ENCODE data around the gene WDR86. TPM values are rescaled to one million over a fixed set of nuclear protein-coding genes. Genes with fewer than 3 reads are reported as not detected.

The WDR86 gene
- total RNA-seq, 4 donors from 2014 or later, result 82.9 to 142 (median 115) TPM

DNA sequence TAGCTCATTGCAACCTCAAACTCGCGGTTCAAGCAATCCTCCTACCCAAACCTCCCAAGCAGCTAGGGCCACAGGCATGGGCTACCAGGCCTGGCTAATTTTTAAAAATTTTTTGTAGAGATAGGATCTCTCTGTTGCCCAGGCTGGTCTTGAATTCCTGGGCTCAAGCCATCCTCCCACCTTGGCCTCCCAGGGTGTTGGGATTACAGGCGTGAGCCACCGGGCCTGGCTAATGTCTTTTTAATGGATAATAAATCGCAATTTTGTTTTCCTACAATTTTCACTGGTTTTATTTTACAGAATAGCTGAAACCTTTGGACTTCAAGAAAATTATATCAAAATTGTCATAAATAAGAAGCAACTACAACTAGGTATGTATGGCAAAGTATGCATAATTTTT, 57.3 kb downstream of the WDR86 start:
- 70 to 80% methylated on average over 5 of the region's 5 CpGs for WGBS, 2 donors
- Histone ChIP-seq H3K4me1 (peaks cover 0 to 22% (median 5%) of the 10 kb centered on the region in 4 donors), H3K36me3 (peaks cover 0 to 95% (median 0%) of the 10 kb centered on the region in 3 donors), H3K27me3 (no peaks in the 10 kb centered on the region), H3K27ac (peak overlapping the region in 1 of 4 donors; percentile 52), H3K4me3 (no peak overlapping the region), H3K9me3 (no peaks in the 10 kb centered on the region)
- DNase-seq (ENCODE audit: low spot score in 2 of 2), result no peak
- TF ChIP-seq, protein P1, sequence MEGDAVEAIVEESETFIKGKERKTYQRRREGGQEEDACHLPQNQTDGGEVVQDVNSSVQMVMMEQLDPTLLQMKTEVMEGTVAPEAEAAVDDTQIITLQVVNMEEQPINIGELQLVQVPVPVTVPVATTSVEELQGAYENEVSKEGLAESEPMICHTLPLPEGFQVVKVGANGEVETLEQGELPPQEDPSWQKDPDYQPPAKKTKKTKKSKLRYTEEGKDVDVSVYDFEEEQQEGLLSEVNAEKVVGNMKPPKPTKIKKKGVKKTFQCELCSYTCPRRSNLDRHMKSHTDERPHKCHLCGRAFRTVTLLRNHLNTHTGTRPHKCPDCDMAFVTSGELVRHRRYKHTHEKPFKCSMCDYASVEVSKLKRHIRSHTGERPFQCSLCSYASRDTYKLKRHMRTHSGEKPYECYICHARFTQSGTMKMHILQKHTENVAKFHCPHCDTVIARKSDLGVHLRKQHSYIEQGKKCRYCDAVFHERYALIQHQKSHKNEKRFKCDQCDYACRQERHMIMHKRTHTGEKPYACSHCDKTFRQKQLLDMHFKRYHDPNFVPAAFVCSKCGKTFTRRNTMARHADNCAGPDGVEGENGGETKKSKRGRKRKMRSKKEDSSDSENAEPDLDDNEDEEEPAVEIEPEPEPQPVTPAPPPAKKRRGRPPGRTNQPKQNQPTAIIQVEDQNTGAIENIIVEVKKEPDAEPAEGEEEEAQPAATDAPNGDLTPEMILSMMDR (IDR thresholded peaks at IDR 0.05), result no peak
- no peak for TF ChIP-seq POLR2A (IDR thresholded peaks at IDR 0.05)
- no peak for TF ChIP-seq EP300 (IDR thresholded peaks at IDR 0.05)

DNA sequence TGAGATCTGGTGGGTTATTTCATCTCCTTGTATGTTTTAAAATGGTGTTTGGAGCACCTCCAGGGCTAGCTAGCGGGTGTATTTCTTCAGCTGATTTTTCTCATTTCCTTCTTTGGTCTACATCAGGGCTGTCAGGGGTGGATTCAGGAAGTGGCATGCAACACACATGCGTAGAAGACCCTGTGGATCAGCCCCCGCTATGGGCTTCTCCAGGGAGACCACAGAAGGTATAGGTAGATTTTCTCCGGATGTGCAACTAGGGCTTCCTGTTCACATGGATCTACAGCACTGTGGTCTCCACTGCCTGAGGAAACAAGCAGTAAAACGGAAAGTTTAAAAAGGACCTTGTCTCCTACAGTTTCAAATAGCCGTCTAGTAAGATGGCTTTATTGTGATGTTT, 57.9 kb downstream of the WDR86 start:
- Histone ChIP-seq H3K27ac (peak overlapping the region in 1 of 4 donors; percentile 52), H3K4me1 (peaks cover 0 to 22% (median 5%) of the 10 kb centered on the region in 4 donors), H3K4me3 (no peak overlapping the region), H3K9me3 (no peaks in the 10 kb centered on the region), H3K36me3 (peaks cover 0 to 95% (median 0%) of the 10 kb centered on the region in 3 donors), H3K27me3 (no peaks in the 10 kb centered on the region)
- TF ChIP-seq, protein P1 (IDR thresholded peaks at IDR 0.05), result no peak
- TF ChIP-seq EP300 (IDR thresholded peaks at IDR 0.05), result no peak
- TF ChIP-seq POLR2A (IDR thresholded peaks at IDR 0.05), result no peak
- 75 to 78% methylated on average over 6 of the region's 6 CpGs for whole genome bisulfite sequencing, 2 donors
- DNase-seq (ENCODE audit: low spot score in 2 of 2), result no peak

DNA sequence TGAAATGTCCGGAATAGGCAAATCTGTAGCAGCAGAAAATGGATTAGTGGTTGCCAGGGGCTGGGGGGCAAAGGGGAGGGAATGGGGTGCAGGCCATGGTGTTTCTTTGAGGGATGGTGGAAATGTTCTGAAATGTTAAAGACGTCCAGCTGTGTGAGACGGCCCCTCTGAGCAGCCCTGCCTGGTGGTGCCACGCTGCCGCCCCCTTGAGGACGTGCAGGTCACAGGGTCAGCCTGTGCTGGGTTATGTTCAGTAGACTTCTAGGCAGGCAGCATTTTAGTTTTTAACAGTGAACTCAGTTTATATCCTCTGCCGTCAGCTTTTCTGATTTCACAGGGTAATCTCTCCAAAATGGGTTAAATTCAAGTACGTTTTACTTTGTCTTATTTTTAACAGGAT, 58.8 kb downstream of the WDR86 start:
- no peak for DNase-seq (ENCODE audit: low spot score in 2 of 2)
- Histone ChIP-seq H3K9me3 (no peaks in the 10 kb centered on the region), H3K4me3 (no peak overlapping the region), H3K27ac (peak overlapping the region in 1 of 4 donors; percentile 27), H3K4me1 (peaks cover 0 to 26% (median 5%) of the 10 kb centered on the region in 4 donors), H3K36me3 (peaks cover 0 to 95% (median 0%) of the 10 kb centered on the region in 3 donors), H3K27me3 (no peaks in the 10 kb centered on the region)
- 43 to 49% methylated on average over 8 of the region's 8 CpGs for WGBS, 2 donors
- TF ChIP-seq POLR2A (IDR thresholded peaks at IDR 0.05) (no peak), EP300 (IDR thresholded peaks at IDR 0.05) (no peak)
- TF ChIP-seq, protein P1 (IDR thresholded peaks at IDR 0.05), result no peak

DNA sequence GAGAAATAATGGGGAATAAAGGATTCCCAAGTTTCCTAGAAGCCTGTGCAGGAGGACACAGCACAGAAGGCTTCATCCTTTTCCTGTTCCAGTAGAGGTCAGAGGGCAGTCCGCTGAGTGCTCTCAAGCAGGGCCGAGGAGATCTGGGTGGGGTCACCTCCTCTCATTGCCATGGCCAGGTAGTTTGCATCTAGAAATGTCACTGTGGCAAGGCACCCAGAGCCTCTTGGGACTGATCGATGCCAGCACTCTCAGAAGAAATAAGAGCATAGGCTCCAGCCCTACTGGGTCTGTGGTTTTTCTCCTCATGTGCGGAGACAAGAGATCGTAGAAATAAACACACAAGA, 60.4 kb downstream of the WDR86 start:
- H3K4me1 ChIP-seq, result peaks cover 0 to 37% (median 5%) of the 10 kb centered on the region in 4 donors
- TF ChIP-seq POLR2A (IDR thresholded peaks at IDR 0.05) (no peak), EP300 (IDR thresholded peaks at IDR 0.05) (no peak)
- TF ChIP-seq, protein P1 (IDR thresholded peaks at IDR 0.05), result no peak
- H3K27me3 ChIP-seq, result no peaks in the 10 kb centered on the region
- no peaks in the 10 kb centered on the region for H3K9me3 ChIP-seq
- no peak overlapping the region for H3K4me3 ChIP-seq
- peak overlapping the region in 3 of 4 donors; percentile 13 to 81 (median 60) for H3K27ac ChIP-seq
- no peak for DNase-seq (ENCODE audit: low spot score in 2 of 2)
- H3K36me3 ChIP-seq, result peaks cover 0 to 93% (median 0%) of the 10 kb centered on the region in 3 donors
- 60 to 67% methylated on average over 5 of the region's 5 CpGs for WGBS, 2 donors

DNA sequence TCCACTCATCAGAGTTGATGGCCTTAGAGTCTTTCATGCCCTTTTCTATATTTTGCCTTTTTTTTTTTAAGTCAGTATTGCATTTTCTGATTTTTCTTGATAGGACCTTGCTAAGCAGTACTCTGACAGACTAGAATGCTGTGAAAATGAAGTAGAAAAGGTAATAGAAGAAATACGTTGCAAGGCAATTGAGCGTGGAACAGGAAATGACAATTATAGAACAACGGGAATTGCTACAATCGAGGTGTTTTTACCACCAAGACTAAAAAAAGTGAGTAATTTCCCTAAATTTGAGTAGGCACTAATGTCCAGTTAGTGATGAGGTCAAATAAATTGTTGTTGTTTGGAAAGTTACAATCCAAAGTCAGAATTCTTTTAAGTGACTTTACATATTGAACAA, 60.9 kb downstream of the WDR86 start:
- Histone ChIP-seq H3K4me3 (no peak overlapping the region), H3K9me3 (no peaks in the 10 kb centered on the region), H3K27ac (peak overlapping the region in 3 of 4 donors; percentile 13 to 81 (median 60)), H3K4me1 (peaks cover 0 to 37% (median 5%) of the 10 kb centered on the region in 4 donors), H3K27me3 (no peaks in the 10 kb centered on the region), H3K36me3 (peaks cover 0 to 88% (median 0%) of the 10 kb centered on the region in 3 donors)
- no peak for TF ChIP-seq EP300 (IDR thresholded peaks at IDR 0.05)
- TF ChIP-seq, protein P1 (IDR thresholded peaks at IDR 0.05), result no peak
- TF ChIP-seq POLR2A (IDR thresholded peaks at IDR 0.05), result no peak
- WGBS, 2 donors, result 66 to 71% methylated on average over 4 of the region's 4 CpGs
- DNase-seq (ENCODE audit: low spot score in 2 of 2), result no peak
